Stomach smooth muscle (tissue), 2 donors: ENCODE measurements around the gene IL10RA.

Source experiments
- H3K27ac ChIP-seq: one replicate; pipeline ENCODE4 v1.7.0; 2013; ENCODE audit warnings: mild to moderate bottlenecking, low read length, inconsistent platforms
- H3K27me3 ChIP-seq, 2 donors: one replicate each; pipeline ENCODE4 v1.7.0; 2013; ENCODE audit warnings: low read length in 2 of 2; ENCODE audit not compliant: insufficient read depth in 2 of 2, control insufficient read depth in 1 of 2
- H3K36me3 ChIP-seq, 2 donors: one replicate each; pipeline ENCODE4 v1.7.0; 2013; ENCODE audit warnings: low read length in 2 of 2; ENCODE audit not compliant: control insufficient read depth in 2 of 2, insufficient read depth in 2 of 2
- H3K4me1 ChIP-seq: one replicate; pipeline ENCODE4 v1.7.0; 2013; ENCODE audit warnings: low read length; ENCODE audit not compliant: control insufficient read depth, insufficient read depth
- H3K4me3 ChIP-seq, 2 donors: one replicate each; pipeline ENCODE4 v1.7.0; 2013; ENCODE audit warnings: low read length in 2 of 2
- H3K9ac ChIP-seq, 2 donors: one replicate each; pipeline ENCODE4 v1.7.0; 2013; ENCODE audit warnings: low read length in 2 of 2, mild to moderate bottlenecking in 1 of 2
- H3K9me3 ChIP-seq, 2 donors: one replicate each; pipeline ENCODE4 v1.7.0; 2013; ENCODE audit warnings: low read length in 2 of 2; ENCODE audit not compliant: control insufficient read depth in 2 of 2
- donor health status: healthy.
- donor health status: Pancreatic carcinoma.

IL10RA gene

DNA sequence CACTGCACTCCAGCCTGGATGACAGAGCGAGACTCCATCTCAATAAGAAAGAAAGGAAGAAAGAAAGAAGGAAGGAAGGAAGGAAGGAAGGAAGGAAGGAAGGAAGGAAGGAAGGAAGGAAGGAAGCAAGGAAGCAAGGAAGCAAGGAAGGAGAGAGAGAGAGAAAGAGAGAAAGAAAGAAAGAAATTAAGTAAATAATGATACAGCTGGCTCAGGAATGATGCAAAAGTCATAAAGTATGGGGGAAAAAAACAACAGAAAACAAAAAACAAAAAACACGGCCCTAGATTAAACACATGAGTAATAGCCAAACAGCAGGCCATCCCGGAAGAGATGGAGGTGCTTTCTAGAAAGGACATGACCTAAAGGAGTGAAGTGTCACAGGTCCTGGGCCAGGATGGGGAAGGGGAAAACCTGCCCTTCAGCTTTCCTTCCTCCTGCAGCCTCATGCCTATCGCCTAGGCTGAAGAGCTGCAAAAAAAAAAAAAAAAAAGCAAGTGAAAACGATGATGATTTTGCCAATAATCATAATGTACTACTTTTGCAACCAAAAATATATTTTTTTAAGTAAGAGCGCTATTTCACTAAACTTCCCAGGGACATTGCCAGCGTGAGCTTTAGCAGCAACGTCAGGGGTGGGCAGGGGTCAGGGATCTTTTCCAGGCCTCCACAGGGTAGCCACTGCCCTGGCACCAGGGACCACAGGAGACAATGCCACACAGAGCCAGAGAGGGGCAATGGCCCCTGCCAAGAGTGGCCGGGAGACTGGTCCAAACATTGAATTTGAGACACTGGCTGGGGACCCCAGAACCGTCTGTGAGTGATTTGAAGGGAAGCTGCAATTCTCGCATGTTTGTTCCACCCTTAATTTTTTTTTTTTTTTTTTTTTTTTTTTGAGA lies 62.5 kb downstream of the IL10RA start:
- H3K36me3 ChIP-seq: no peaks in the 10 kb centered on the region
- peaks cover 2% of the 10 kb centered on the region for H3K4me1 ChIP-seq
- H3K27ac ChIP-seq: no peak overlapping the region
- H3K9me3 ChIP-seq: no peaks in the 10 kb centered on the region
- no peak overlapping the region for H3K9ac ChIP-seq
- H3K27me3 ChIP-seq: no peaks in the 10 kb centered on the region
- H3K4me3 ChIP-seq: no peak overlapping the region

DNA sequence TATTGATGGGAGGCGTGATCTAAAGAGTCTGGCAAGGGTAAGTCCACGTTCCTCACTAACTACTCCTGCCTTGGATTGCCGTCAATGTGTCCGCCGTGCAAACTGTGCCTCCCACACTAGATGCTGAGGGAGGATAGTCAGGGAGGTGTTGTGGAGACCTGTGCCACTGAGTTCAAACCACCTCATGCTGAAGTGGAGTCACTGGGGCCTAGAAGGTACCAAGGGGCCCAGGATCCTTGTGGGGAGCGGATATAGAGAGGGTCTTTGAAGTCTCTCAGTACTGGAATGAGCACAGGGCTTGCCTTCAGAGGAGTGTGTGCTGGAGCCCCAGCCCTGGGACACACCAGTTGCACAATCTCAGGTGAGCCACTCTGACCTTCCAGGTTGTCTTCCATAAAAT lies 63.6 kb downstream of the IL10RA start:
- Histone ChIP-seq H3K4me3 (no peak overlapping the region), H3K4me1 (peaks cover 2% of the 10 kb centered on the region), H3K36me3 (no peaks in the 10 kb centered on the region), H3K9ac (no peak overlapping the region), H3K27me3 (no peaks in the 10 kb centered on the region), H3K27ac (no peak overlapping the region), H3K9me3 (no peaks in the 10 kb centered on the region)

DNA sequence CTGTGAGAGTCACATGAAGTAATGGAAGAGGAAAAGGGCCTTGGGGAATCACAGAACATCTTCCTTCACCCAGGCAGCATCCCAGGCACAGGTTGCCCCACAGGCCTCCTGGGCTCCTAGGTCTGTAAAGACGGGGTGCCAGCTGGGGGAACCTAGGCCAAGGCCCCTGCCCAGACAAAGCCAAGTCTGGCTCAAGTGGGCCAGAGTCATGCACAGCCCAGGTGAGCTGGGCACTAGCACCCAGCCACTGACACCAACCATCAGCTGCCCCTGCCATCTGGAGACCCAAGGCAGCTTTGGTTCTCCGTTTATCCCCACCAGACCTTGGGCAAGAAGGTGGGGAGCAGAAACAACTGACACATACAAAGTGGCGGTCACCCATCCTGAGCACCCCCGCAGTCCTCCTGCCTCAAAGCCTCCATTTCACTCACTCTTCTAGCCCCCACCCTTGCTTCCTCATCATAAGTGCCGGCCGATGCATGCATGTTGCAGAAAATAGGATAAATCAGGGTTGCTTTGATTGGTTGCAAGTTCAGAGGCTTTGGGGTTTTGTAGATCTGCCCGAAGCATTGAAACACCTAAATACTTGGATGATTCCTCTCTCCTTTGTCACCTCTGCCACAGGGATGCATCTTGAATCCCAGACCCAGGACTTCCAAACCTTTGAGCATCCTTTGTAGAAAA lies 64.2 kb downstream of the IL10RA start:
- Histone ChIP-seq H3K4me1 (peaks cover 2% of the 10 kb centered on the region), H3K27me3 (no peaks in the 10 kb centered on the region), H3K9ac (no peak overlapping the region), H3K4me3 (no peak overlapping the region), H3K27ac (no peak overlapping the region), H3K9me3 (no peaks in the 10 kb centered on the region), H3K36me3 (no peaks in the 10 kb centered on the region)
